NAMALWA (cell line): ENCODE results near the gene OR51M1.

Experiments used
- DNase-seq: peaks from one replicate; pipeline ENCODE4 v3.0.0-alpha.2; 2015; ENCODE audit warnings: low spot score

OR51M1 gene

GRCh38 chr11:5390210-5390609, 6.6 kb downstream of the OR51M1 start:
- DNase-seq: peak; percentile 10

DNA sequence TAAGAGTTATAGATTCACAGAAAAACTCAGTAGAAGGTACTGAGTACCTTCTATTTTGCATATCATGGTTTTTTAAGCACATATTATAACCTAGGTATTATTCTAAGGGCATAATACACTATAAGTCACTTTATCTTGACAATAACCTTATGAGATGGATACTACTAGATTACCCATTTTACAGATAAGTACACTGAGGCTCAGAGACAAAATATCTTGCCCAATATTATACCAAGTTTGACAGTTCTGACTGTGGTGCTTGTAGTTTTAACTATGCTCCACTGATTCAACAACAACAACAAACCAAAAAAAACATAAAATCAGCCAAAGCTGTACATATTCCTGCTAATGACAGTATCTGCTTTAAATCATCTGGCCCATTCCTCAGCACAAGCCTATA, 10.5 kb downstream of the OR51M1 start:
- no peak for DNase-seq

DNA sequence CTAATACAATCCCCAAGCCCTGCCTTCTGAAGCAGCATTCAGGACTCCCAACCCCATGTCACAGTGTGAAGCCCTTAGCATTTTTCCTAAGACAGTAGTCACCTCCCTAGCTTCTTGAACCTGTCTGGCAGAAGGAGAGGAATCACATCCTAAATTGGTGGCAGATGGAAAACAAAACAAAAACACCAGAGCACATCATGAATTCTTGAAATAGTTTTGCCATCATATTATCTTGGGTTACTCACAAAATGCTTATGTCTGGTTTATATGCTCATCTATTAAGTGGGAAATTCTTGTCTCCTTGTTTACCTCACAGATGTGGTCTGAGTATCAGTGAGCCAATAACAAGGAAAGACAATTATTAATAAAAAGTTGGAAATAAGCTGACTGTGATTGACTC, 15.3 kb downstream of the OR51M1 start:
- no peak for DNase-seq

GRCh38 chr11:5405173-5405572, 21.6 kb downstream of the OR51M1 start:
- no peak for DNase-seq

GRCh38 chr11:5420993-5421392, 37.4 kb downstream of the OR51M1 start:
- no peak for DNase-seq

- no peak for DNase-seq
Measured at GRCh38 chr11:5421811-5422210, 38.2 kb downstream of the OR51M1 start, which contains the start of gene OR51Q1. Gene OR51Q1 (plus strand): TSS chr11:5422111. CDS start chr11:5422201, 90 bp downstream.

DNA sequence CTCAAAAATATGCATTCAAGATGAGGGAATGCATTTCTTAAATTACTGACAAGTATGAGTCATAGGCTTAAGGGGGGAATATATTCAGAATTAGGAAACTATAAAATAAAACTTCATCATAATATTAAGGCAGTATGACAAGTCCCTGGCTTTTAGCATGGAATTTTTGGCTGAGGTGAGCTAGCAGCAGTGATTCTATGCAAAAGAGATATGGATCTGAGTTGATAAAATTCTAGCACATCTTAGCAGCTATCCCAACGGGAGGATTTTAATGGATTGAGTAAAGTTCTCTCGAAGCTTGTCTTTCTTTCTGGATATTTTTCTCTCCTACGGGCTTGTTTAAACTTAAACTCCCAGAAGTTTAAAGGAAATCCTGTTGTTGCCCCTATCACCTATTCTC, 39.5 kb downstream of the OR51M1 start:
- DNase-seq: no peak

GRCh38 chr11:5441414-5441813, 57.8 kb downstream of the OR51M1 start, which contains the start of gene OR51I1:
Gene OR51I1 (minus strand): TSS chr11:5441514. CDS start chr11:5441514, 0 bp downstream.
- no peak for DNase-seq
